ENCODE results near the gene ERRFI1.

The ERRFI1 gene

GRCh38 chr1:8022395-8023286 lies 3.5 kb downstream of the ERRFI1 start:
- H3K27me3 ChIP-seq (ENCODE audit: control insufficient read depth in 5 of 5, insufficient read depth in 4 of 5, low read length in 5 of 5) = no peaks in the 10 kb centered on the region
- H3K9me3 ChIP-seq (ENCODE audit: control insufficient read depth in 5 of 5, low read length in 5 of 5) = no peaks in the 10 kb centered on the region
- peak overlapping the region in 1 of 5 donors; percentile 26 for H3K9ac ChIP-seq (ENCODE audit: low read length in 5 of 5)
- peaks cover 4 to 61% (median 39%) of the 10 kb centered on the region in 5 donors for H3K4me1 ChIP-seq (ENCODE audit: control insufficient read depth in 5 of 5, insufficient read depth in 5 of 5, low read length in 5 of 5)
- H3K36me3 ChIP-seq (ENCODE audit: control insufficient read depth in 5 of 5, insufficient read depth in 5 of 5, low read length in 5 of 5) = peaks cover 0 to 3% (median 0%) of the 10 kb centered on the region in 5 donors
- peak overlapping the region; percentile 15 to 98 (median 84) for H3K4me3 ChIP-seq (ENCODE audit: low read depth in 1 of 5, low read length in 5 of 5)
- peak overlapping the region; percentile 26 for H3K27ac ChIP-seq (ENCODE audit: low read depth, low read length)

GRCh38 chr1:8021676-8022266 lies 4.3 kb downstream of the ERRFI1 start:
- peaks cover 2 to 61% (median 35%) of the 10 kb centered on the region in 5 donors for H3K4me1 ChIP-seq (ENCODE audit: control insufficient read depth in 5 of 5, insufficient read depth in 5 of 5, low read length in 5 of 5)

GRCh38 chr1:8020032-8020431 lies 6.1 kb downstream of the ERRFI1 start:
- Histone ChIP-seq H3K36me3 (ENCODE audit: control insufficient read depth in 5 of 5, insufficient read depth in 5 of 5, low read length in 5 of 5) (peaks cover 0 to 3% (median 0%) of the 10 kb centered on the region in 5 donors), H3K27me3 (ENCODE audit: control insufficient read depth in 5 of 5, insufficient read depth in 4 of 5, low read length in 5 of 5) (no peaks in the 10 kb centered on the region), H3K9ac (ENCODE audit: low read length in 5 of 5) (peak overlapping the region in 1 of 5 donors; percentile 7), H3K9me3 (ENCODE audit: control insufficient read depth in 5 of 5, low read length in 5 of 5) (no peaks in the 10 kb centered on the region), H3K27ac (ENCODE audit: low read depth, low read length) (no peak overlapping the region), H3K4me3 (ENCODE audit: low read depth in 1 of 5, low read length in 5 of 5) (no peak overlapping the region), H3K4me1 (ENCODE audit: control insufficient read depth in 5 of 5, insufficient read depth in 5 of 5, low read length in 5 of 5) (peaks cover 3 to 70% (median 41%) of the 10 kb centered on the region in 5 donors)

More at GRCh38 chr1:8021676-8022266, 4.3 kb downstream of the ERRFI1 start:
- Histone ChIP-seq H3K4me3 (ENCODE audit: low read depth in 1 of 5, low read length in 5 of 5) (peak overlapping the region in 2 of 5 donors; percentile 37 to 89), H3K36me3 (ENCODE audit: control insufficient read depth in 5 of 5, insufficient read depth in 5 of 5, low read length in 5 of 5) (peaks cover 0 to 3% (median 0%) of the 10 kb centered on the region in 5 donors), H3K9ac (ENCODE audit: low read length in 5 of 5) (no peak overlapping the region), H3K9me3 (ENCODE audit: control insufficient read depth in 5 of 5, low read length in 5 of 5) (no peaks in the 10 kb centered on the region), H3K27me3 (ENCODE audit: control insufficient read depth in 5 of 5, insufficient read depth in 4 of 5, low read length in 5 of 5) (no peaks in the 10 kb centered on the region), H3K27ac (ENCODE audit: low read depth, low read length) (peak overlapping the region; percentile 26)

GRCh38 chr1:8019229-8019620 lies 6.9 kb downstream of the ERRFI1 start:
- no peak overlapping the region for H3K9ac ChIP-seq (ENCODE audit: low read length in 5 of 5)
- H3K9me3 ChIP-seq (ENCODE audit: control insufficient read depth in 5 of 5, low read length in 5 of 5) = no peaks in the 10 kb centered on the region
- peaks cover 3 to 7% (median 5%) of the 10 kb centered on the region in 5 donors for H3K36me3 ChIP-seq (ENCODE audit: control insufficient read depth in 5 of 5, insufficient read depth in 5 of 5, low read length in 5 of 5)
- no peaks in the 10 kb centered on the region for H3K27me3 ChIP-seq (ENCODE audit: control insufficient read depth in 5 of 5, insufficient read depth in 4 of 5, low read length in 5 of 5)
- peaks cover 6 to 68% (median 44%) of the 10 kb centered on the region in 5 donors for H3K4me1 ChIP-seq (ENCODE audit: control insufficient read depth in 5 of 5, insufficient read depth in 5 of 5, low read length in 5 of 5)
- H3K4me3 ChIP-seq (ENCODE audit: low read depth in 1 of 5, low read length in 5 of 5) = no peak overlapping the region
- H3K27ac ChIP-seq (ENCODE audit: low read depth, low read length) = no peak overlapping the region

- Histone ChIP-seq H3K4me3 (ENCODE audit: low read depth in 1 of 5, low read length in 5 of 5) (no peak overlapping the region), H3K27me3 (ENCODE audit: control insufficient read depth in 5 of 5, insufficient read depth in 4 of 5, low read length in 5 of 5) (no peaks in the 10 kb centered on the region), H3K9me3 (ENCODE audit: control insufficient read depth in 5 of 5, low read length in 5 of 5) (no peaks in the 10 kb centered on the region), H3K36me3 (ENCODE audit: control insufficient read depth in 5 of 5, insufficient read depth in 5 of 5, low read length in 5 of 5) (peaks cover 3 to 13% (median 10%) of the 10 kb centered on the region in 5 donors), H3K4me1 (ENCODE audit: control insufficient read depth in 5 of 5, insufficient read depth in 5 of 5, low read length in 5 of 5) (peaks cover 6 to 65% (median 44%) of the 10 kb centered on the region in 5 donors), H3K9ac (ENCODE audit: low read length in 5 of 5) (no peak overlapping the region), H3K27ac (ENCODE audit: low read depth, low read length) (no peak overlapping the region)
Observed at GRCh38 chr1:8018492-8019228, 7.4 kb downstream of the ERRFI1 start.

- Histone ChIP-seq H3K9me3 (ENCODE audit: control insufficient read depth in 5 of 5, low read length in 5 of 5) (no peaks in the 10 kb centered on the region), H3K27ac (ENCODE audit: low read depth, low read length) (peak overlapping the region; percentile 78), H3K9ac (ENCODE audit: low read length in 5 of 5) (no peak overlapping the region), H3K4me3 (ENCODE audit: low read depth in 1 of 5, low read length in 5 of 5) (no peak overlapping the region), H3K36me3 (ENCODE audit: control insufficient read depth in 5 of 5, insufficient read depth in 5 of 5, low read length in 5 of 5) (peaks cover 8 to 23% (median 20%) of the 10 kb centered on the region in 5 donors), H3K27me3 (ENCODE audit: control insufficient read depth in 5 of 5, insufficient read depth in 4 of 5, low read length in 5 of 5) (no peaks in the 10 kb centered on the region), H3K4me1 (ENCODE audit: control insufficient read depth in 5 of 5, insufficient read depth in 5 of 5, low read length in 5 of 5) (peaks cover 6 to 58% (median 44%) of the 10 kb centered on the region in 5 donors)
Observed at GRCh38 chr1:8017495-8018197, 8.5 kb downstream of the ERRFI1 start.

- H3K4me3 ChIP-seq (ENCODE audit: low read depth in 1 of 5, low read length in 5 of 5) = no peak overlapping the region
- H3K4me1 ChIP-seq (ENCODE audit: control insufficient read depth in 5 of 5, insufficient read depth in 5 of 5, low read length in 5 of 5) = peaks cover 6 to 51% (median 43%) of the 10 kb centered on the region in 5 donors
- peak overlapping the region; percentile 78 for H3K27ac ChIP-seq (ENCODE audit: low read depth, low read length)
Observed at GRCh38 chr1:8016895-8017241, 9.2 kb downstream of the ERRFI1 start.

GRCh38 chr1:8016210-8016894 lies 9.8 kb downstream of the ERRFI1 start:
- H3K9ac ChIP-seq (ENCODE audit: low read length in 5 of 5) = peak overlapping the region in 1 of 5 donors; percentile 57
- peaks cover 6 to 47% (median 43%) of the 10 kb centered on the region in 5 donors for H3K4me1 ChIP-seq (ENCODE audit: control insufficient read depth in 5 of 5, insufficient read depth in 5 of 5, low read length in 5 of 5)
- H3K4me3 ChIP-seq (ENCODE audit: low read depth in 1 of 5, low read length in 5 of 5) = peak overlapping the region in 1 of 5 donors; percentile 6
- peak overlapping the region; percentile 78 for H3K27ac ChIP-seq (ENCODE audit: low read depth, low read length)
- H3K36me3 ChIP-seq (ENCODE audit: control insufficient read depth in 5 of 5, insufficient read depth in 5 of 5, low read length in 5 of 5) = peaks cover 19 to 30% (median 28%) of the 10 kb centered on the region in 5 donors
- no peaks in the 10 kb centered on the region for H3K27me3 ChIP-seq (ENCODE audit: control insufficient read depth in 5 of 5, insufficient read depth in 4 of 5, low read length in 5 of 5)
- no peaks in the 10 kb centered on the region for H3K9me3 ChIP-seq (ENCODE audit: control insufficient read depth in 5 of 5, low read length in 5 of 5)

More at GRCh38 chr1:8016895-8017241, 9.2 kb downstream of the ERRFI1 start:
- Histone ChIP-seq H3K27me3 (ENCODE audit: control insufficient read depth in 5 of 5, insufficient read depth in 4 of 5, low read length in 5 of 5) (no peaks in the 10 kb centered on the region), H3K9ac (ENCODE audit: low read length in 5 of 5) (no peak overlapping the region), H3K9me3 (ENCODE audit: control insufficient read depth in 5 of 5, low read length in 5 of 5) (no peaks in the 10 kb centered on the region), H3K36me3 (ENCODE audit: control insufficient read depth in 5 of 5, insufficient read depth in 5 of 5, low read length in 5 of 5) (peaks cover 13 to 28% (median 27%) of the 10 kb centered on the region in 5 donors)

GRCh38 chr1:8015809-8016165 lies 10.3 kb downstream of the ERRFI1 start:
- Histone ChIP-seq H3K27me3 (ENCODE audit: control insufficient read depth in 5 of 5, insufficient read depth in 4 of 5, low read length in 5 of 5) (no peaks in the 10 kb centered on the region), H3K4me1 (ENCODE audit: control insufficient read depth in 5 of 5, insufficient read depth in 5 of 5, low read length in 5 of 5) (peaks cover 6 to 44% (median 41%) of the 10 kb centered on the region in 5 donors), H3K27ac (ENCODE audit: low read depth, low read length) (peak overlapping the region; percentile 78), H3K9ac (ENCODE audit: low read length in 5 of 5) (peak overlapping the region in 3 of 5 donors; percentile 15 to 57 (median 20)), H3K9me3 (ENCODE audit: control insufficient read depth in 5 of 5, low read length in 5 of 5) (no peaks in the 10 kb centered on the region), H3K4me3 (ENCODE audit: low read depth in 1 of 5, low read length in 5 of 5) (peak overlapping the region in 1 of 5 donors; percentile 6), H3K36me3 (ENCODE audit: control insufficient read depth in 5 of 5, insufficient read depth in 5 of 5, low read length in 5 of 5) (peaks cover 19 to 36% (median 32%) of the 10 kb centered on the region in 5 donors)

Data from subcutaneous abdominal adipose tissue (tissue), 5 donors.